PFSK-1 (cell line): ENCODE measurements around the gene TOP2B.

Experiments used
- FOXP2 ChIP-seq: optimal IDR thresholded peaks from 2 replicates; pipeline ENCODE3; 2011; ENCODE audit warnings: borderline replicate concordance, control low read depth, inconsistent platforms; ENCODE audit not compliant: insufficient read depth; ENCODE audit errors: extremely low read length, extremely low read depth
- POLR2AphosphoS5 ChIP-seq: IDR thresholded peaks from 2 replicates; pipeline ENCODE4 v1.6.1; 2012; ENCODE audit warnings: low read depth, mild to moderate bottlenecking, control low read depth, low read length, moderate library complexity
- SIN3A ChIP-seq: IDR thresholded peaks from 2 replicates; pipeline ENCODE4 v1.6.1; 2012; ENCODE audit warnings: mild to moderate bottlenecking, low read length, moderate library complexity, borderline replicate concordance; ENCODE audit not compliant: insufficient read depth
- TAF1 ChIP-seq: IDR thresholded peaks from 2 replicates; pipeline ENCODE4 v1.6.1; 2012; ENCODE audit warnings: low read length, control low read depth, borderline replicate concordance; ENCODE audit not compliant: insufficient read depth
- TF ChIP-seq, protein P1 (sequence below), 2 experiments: IDR thresholded peaks; 2 replicates each; pipeline versions ENCODE4 v1.6.1 to v1.8.0; 2011 to 2012; ENCODE audit warnings: low read depth in 2 of 2, low read length in 2 of 2, control low read depth in 1 of 2, inconsistent platforms in 1 of 2, mild to moderate bottlenecking in 1 of 2, moderate library complexity in 1 of 2; ENCODE audit not compliant: insufficient read depth in 1 of 2

TOP2B gene

DNA sequence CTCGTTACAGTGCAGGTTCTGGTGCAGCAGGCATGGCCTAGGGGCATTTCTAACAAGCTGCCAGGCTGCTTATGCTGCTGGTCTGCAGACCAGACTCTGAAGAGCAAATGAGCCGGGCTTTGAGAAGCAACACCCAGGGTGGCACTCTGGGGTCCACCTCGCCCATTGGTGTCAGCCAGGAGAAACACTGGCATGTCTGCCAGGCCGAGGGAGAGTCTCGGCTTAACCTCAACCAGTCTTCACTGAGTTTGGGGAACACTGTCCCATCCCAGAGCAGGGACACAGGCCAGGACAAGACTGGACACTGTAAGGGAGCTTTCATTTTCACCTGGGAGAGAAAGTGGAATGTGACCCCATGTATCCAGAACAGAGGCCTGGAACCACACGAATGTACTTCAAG lies 93.4 kb downstream of the TOP2B start:
- TF ChIP-seq, protein P1, sequence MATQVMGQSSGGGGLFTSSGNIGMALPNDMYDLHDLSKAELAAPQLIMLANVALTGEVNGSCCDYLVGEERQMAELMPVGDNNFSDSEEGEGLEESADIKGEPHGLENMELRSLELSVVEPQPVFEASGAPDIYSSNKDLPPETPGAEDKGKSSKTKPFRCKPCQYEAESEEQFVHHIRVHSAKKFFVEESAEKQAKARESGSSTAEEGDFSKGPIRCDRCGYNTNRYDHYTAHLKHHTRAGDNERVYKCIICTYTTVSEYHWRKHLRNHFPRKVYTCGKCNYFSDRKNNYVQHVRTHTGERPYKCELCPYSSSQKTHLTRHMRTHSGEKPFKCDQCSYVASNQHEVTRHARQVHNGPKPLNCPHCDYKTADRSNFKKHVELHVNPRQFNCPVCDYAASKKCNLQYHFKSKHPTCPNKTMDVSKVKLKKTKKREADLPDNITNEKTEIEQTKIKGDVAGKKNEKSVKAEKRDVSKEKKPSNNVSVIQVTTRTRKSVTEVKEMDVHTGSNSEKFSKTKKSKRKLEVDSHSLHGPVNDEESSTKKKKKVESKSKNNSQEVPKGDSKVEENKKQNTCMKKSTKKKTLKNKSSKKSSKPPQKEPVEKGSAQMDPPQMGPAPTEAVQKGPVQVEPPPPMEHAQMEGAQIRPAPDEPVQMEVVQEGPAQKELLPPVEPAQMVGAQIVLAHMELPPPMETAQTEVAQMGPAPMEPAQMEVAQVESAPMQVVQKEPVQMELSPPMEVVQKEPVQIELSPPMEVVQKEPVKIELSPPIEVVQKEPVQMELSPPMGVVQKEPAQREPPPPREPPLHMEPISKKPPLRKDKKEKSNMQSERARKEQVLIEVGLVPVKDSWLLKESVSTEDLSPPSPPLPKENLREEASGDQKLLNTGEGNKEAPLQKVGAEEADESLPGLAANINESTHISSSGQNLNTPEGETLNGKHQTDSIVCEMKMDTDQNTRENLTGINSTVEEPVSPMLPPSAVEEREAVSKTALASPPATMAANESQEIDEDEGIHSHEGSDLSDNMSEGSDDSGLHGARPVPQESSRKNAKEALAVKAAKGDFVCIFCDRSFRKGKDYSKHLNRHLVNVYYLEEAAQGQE (IDR thresholded peaks at IDR 0.05; ENCODE audit: insufficient read depth in 1 of 2, low read depth in 2 of 2, low read length in 2 of 2): no peak
- TF ChIP-seq TAF1 (no peak), SIN3A (no peak), POLR2AphosphoS5 (no peak)

DNA sequence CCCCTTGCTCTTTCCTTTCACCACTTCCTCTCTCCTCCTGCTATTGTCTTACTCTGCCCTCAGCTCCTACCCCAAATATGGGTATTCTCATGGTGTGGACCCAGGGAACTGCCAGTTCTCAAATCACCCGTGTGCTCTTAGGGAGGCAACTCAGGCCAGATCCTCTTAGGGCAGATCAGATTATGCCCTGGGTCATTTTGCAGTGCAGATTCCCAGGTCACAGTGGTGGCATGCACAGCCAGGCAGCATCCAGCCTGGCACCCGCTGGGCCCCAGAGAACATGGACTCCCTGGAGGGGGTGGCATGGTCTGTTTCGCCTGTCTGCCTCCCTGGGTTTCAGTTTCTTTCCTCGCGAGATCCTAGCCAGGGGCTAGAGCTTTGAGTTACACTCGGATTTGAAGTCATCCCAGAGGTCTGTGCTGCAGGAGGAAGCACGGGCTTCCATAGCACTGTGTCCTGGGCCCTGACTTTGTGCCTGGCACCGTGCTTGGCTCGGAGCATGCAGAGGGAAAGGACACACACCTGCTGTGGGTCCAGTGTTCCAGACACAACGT lies 96.1 kb downstream of the TOP2B start:
- TF ChIP-seq TAF1 (no peak), SIN3A (no peak), POLR2AphosphoS5 (no peak), FOXP2 (no peak)
- TF ChIP-seq, protein P1 (IDR thresholded peaks at IDR 0.05; ENCODE audit: insufficient read depth in 1 of 2, low read depth in 2 of 2, low read length in 2 of 2): no peak

DNA sequence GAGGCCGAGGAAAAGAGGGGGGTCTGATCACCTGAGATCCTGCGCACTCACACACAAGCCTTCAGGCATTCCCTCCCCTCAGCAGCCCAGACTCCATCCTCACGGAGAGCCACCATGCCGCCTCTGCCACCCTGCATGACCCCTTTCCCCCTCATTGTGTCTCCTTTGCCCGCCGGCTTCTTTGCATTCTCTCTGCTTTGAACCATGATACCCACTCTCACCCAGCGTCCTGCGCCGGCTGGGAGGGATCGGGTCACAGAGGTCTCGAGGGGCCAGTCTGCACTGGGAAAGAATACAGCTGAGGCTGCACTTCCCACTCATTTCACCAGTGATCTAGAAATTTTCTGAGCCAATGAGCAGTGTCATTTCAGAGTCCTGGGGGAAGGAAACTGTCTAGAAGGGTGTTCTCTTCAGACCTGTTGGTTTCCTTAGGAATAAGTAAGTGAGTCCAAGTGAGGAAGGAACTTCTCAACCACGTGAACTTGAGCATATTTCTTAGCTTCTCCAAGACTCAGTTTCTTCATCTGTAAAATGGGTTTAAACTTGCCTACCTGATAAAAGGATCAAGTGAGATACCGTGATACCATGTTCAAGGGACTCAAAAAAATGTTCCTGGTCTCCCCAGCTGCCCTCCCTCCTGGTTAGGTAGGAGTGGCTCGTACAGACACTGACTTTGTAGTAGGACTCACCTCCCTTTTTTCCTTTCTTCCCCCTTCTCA lies 96.7 kb downstream of the TOP2B start:
- TF ChIP-seq FOXP2 (no peak), POLR2AphosphoS5 (no peak), SIN3A (no peak), TAF1 (no peak)
- TF ChIP-seq, protein P1 (IDR thresholded peaks at IDR 0.05; ENCODE audit: insufficient read depth in 1 of 2, low read depth in 2 of 2, low read length in 2 of 2): no peak

DNA sequence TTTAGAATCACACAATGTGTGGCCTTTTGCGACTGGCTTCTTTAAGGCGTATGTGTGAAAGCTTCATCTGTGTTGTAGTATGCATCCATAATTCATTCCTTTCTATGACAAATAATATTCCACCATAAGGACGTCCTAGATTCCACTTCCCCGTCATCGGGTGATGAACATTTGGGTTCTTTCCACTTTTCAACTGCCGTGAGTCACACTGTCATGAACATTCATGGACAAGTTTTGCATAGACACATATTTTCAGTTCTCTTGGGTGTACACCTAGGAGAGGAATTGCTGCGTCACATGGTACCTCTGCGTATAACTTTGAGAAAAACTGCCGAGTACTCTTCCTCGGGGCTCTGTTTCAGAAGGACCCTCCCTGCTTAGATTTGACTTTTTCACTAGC lies 97.3 kb downstream of the TOP2B start:
- TF ChIP-seq, protein P1 (IDR thresholded peaks at IDR 0.05; ENCODE audit: insufficient read depth in 1 of 2, low read depth in 2 of 2, low read length in 2 of 2): no peak
- TF ChIP-seq POLR2AphosphoS5 (no peak), FOXP2 (no peak), TAF1 (no peak), SIN3A (no peak)
